ENCODE data around the gene MDM4.

- TF ChIP-seq POLR2A (IDR thresholded peaks at IDR 0.05), result no peak
- no peak for TF ChIP-seq POLR2AphosphoS5 (IDR thresholded peaks at IDR 0.05)
- no peak for TF ChIP-seq CTCF (IDR thresholded peaks at IDR 0.05)
Measured at GRCh38 chr1:204523605-204524215, 7.5 kb downstream of the MDM4 start.

All from prostate gland (tissue), 2 donors.